ENCODE measurements around the gene DPP10. TPM values are rescaled to one million over a fixed set of nuclear protein-coding genes. Genes with fewer than 3 reads are reported as not detected.

DPP10 gene
- total and polyA plus RNA-seq, 4 donors: 0.04 to 4.1 (median 0.48) TPM

- DNase-seq (ENCODE audit: low spot score): no peak
- no peaks in the 10 kb centered on the region for H3K36me3 ChIP-seq (ENCODE audit: control insufficient read depth in 4 of 4, insufficient read depth in 3 of 4, low read depth in 1 of 4, low read length in 3 of 4)
- no peaks in the 10 kb centered on the region for H3K9me3 ChIP-seq (ENCODE audit: control insufficient read depth in 4 of 4, low read length in 3 of 4)
- no peak overlapping the region for H3K4me3 ChIP-seq (ENCODE audit: low read depth in 1 of 3, low read length in 3 of 3)
- TF ChIP-seq ATF3 (IDR thresholded peaks at IDR 0.05): no peak
- TF ChIP-seq RXRA (IDR thresholded peaks at IDR 0.05): no peak
- no peak for TF ChIP-seq RAD21 (IDR thresholded peaks at IDR 0.05)
- TF ChIP-seq REST (IDR thresholded peaks at IDR 0.05): no peak
- TF ChIP-seq GABPA (IDR thresholded peaks at IDR 0.05 in 1 of 2, conservative IDR thresholded peaks at IDR 0.05 in 1 of 2): no peak
- no peak for TF ChIP-seq ZBTB33 (IDR thresholded peaks at IDR 0.05)
- TF ChIP-seq HNF4A (conservative IDR thresholded peaks at IDR 0.05): no peak
- TF ChIP-seq TAF1 (conservative IDR thresholded peaks at IDR 0.05): no peak
- no peak for TF ChIP-seq JUND (IDR thresholded peaks at IDR 0.05)
- TF ChIP-seq EGR1 (IDR thresholded peaks at IDR 0.05; ENCODE audit: low read depth in 2 of 2): no peak
- no peak for TF ChIP-seq NR2F2 (IDR thresholded peaks at IDR 0.05)
- no peak for TF ChIP-seq YY1 (IDR thresholded peaks at IDR 0.05)
- TF ChIP-seq MAX (IDR thresholded peaks at IDR 0.05): no peak
- no peak for TF ChIP-seq HNF4G (IDR thresholded peaks at IDR 0.05)
- TF ChIP-seq SP1 (IDR thresholded peaks at IDR 0.05): no peak
- TF ChIP-seq FOXA1 (IDR thresholded peaks at IDR 0.05): no peak
- no peak overlapping the region for H3K9ac ChIP-seq (ENCODE audit: low read depth in 1 of 2, low read length in 2 of 2)
- peaks cover 0 to 2% (median 0%) of the 10 kb centered on the region in 4 donors for H3K27me3 ChIP-seq (ENCODE audit: control insufficient read depth in 4 of 4, insufficient read depth in 4 of 4, low read length in 3 of 4)
- no peak overlapping the region for H3K27ac ChIP-seq (ENCODE audit: low read depth in 1 of 2, low read length in 2 of 2)
- WGBS: 68% methylated on average over 1 of the region's 1 CpG
- no peaks in the 10 kb centered on the region for H3K4me1 ChIP-seq (ENCODE audit: control insufficient read depth in 4 of 4, insufficient read depth in 4 of 4, low read length in 3 of 4)
Measured at GRCh38 chr2:114537777-114538176, 95.3 kb downstream of the DPP10 start.

GRCh38 chr2:114542695-114543094 lies 100.3 kb downstream of the DPP10 start:
- no peak for DNase-seq (ENCODE audit: low spot score)
- H3K9ac ChIP-seq (ENCODE audit: low read depth in 1 of 2, low read length in 2 of 2): no peak overlapping the region
- H3K4me3 ChIP-seq (ENCODE audit: low read depth in 1 of 3, low read length in 3 of 3): no peak overlapping the region
- H3K36me3 ChIP-seq (ENCODE audit: control insufficient read depth in 4 of 4, insufficient read depth in 3 of 4, low read depth in 1 of 4, low read length in 3 of 4): no peaks in the 10 kb centered on the region
- peaks cover 0 to 2% (median 0%) of the 10 kb centered on the region in 4 donors for H3K27me3 ChIP-seq (ENCODE audit: control insufficient read depth in 4 of 4, insufficient read depth in 4 of 4, low read length in 3 of 4)
- WGBS: 29% methylated on average over 2 of the region's 2 CpGs
- no peak overlapping the region for H3K27ac ChIP-seq (ENCODE audit: low read depth in 1 of 2, low read length in 2 of 2)
- no peaks in the 10 kb centered on the region for H3K9me3 ChIP-seq (ENCODE audit: control insufficient read depth in 4 of 4, low read length in 3 of 4)
- no peaks in the 10 kb centered on the region for H3K4me1 ChIP-seq (ENCODE audit: control insufficient read depth in 4 of 4, insufficient read depth in 4 of 4, low read length in 3 of 4)
- TF ChIP-seq RXRA (IDR thresholded peaks at IDR 0.05) (no peak), HNF4G (IDR thresholded peaks at IDR 0.05) (no peak), NR2F2 (IDR thresholded peaks at IDR 0.05) (no peak), FOXA2 (IDR thresholded peaks at IDR 0.05) (no peak), ATF3 (IDR thresholded peaks at IDR 0.05) (no peak), MAX (IDR thresholded peaks at IDR 0.05) (no peak), EGR1 (IDR thresholded peaks at IDR 0.05; ENCODE audit: low read depth in 2 of 2) (no peak), CTCF (IDR thresholded peaks at IDR 0.05; ENCODE audit: low read depth, low read length, missing input control) (no peak), RAD21 (IDR thresholded peaks at IDR 0.05) (no peak), SP1 (IDR thresholded peaks at IDR 0.05) (no peak), REST (IDR thresholded peaks at IDR 0.05) (no peak), TAF1 (conservative IDR thresholded peaks at IDR 0.05) (no peak), JUND (IDR thresholded peaks at IDR 0.05) (no peak), YY1 (IDR thresholded peaks at IDR 0.05) (no peak)

All from liver (tissue), 9 donors.